Vagina (tissue), 2 donors: Measurements from ENCODE around the gene CCDC33.

ENCODE experiments used
- CTCF ChIP-seq, 3 experiments: fragments of 450-650 bp in 2 of 3; fragments of 200-600 bp in 1 of 3; sonication (generic) in 1 of 3; IDR thresholded peaks; one replicate each; pipeline ENCODE4 v1.5.1; 2017 to 2019; ENCODE audit warnings: antibody characterized with exemption in 3 of 3, mild to moderate bottlenecking in 2 of 3, moderate library complexity in 2 of 3
- POLR2A ChIP-seq, 2 donors: fragments of 450-650 bp; IDR thresholded peaks; one replicate each; pipeline ENCODE4 v1.6.1; 2017; ENCODE audit warnings: antibody characterized with exemption in 2 of 2, mild to moderate bottlenecking in 2 of 2, moderate library complexity in 2 of 2

- TF ChIP-seq CTCF (IDR thresholded peaks at IDR 0.05): no peak
- no peak for TF ChIP-seq POLR2A (IDR thresholded peaks at IDR 0.05)
These were observed 147.8 kb downstream of the CCDC33 start for GRCh38 chr15:74383695-74384565.
